Vagina (tissue), 2 donors: ENCODE measurements around the gene ZNF133.

ENCODE experiments used
- CTCF ChIP-seq, 3 experiments: fragments of 450-650 bp in 2 of 3; fragments of 200-600 bp in 1 of 3; sonication (generic) in 1 of 3; IDR thresholded peaks; one replicate each; pipeline ENCODE4 v1.5.1; 2017 to 2019; ENCODE audit warnings: antibody characterized with exemption in 3 of 3, mild to moderate bottlenecking in 2 of 3, moderate library complexity in 2 of 3
- POLR2A ChIP-seq, 2 donors: fragments of 450-650 bp; IDR thresholded peaks; one replicate each; pipeline ENCODE4 v1.6.1; 2017; ENCODE audit warnings: antibody characterized with exemption in 2 of 2, mild to moderate bottlenecking in 2 of 2, moderate library complexity in 2 of 2
- POLR2AphosphoS5 ChIP-seq, 2 donors: sonication (generic); formaldehyde crosslinking; IDR thresholded peaks; one replicate each; pipeline ENCODE4 v1.9.0; 2017; ENCODE audit warnings: antibody characterized with exemption in 2 of 2, mild to moderate bottlenecking in 2 of 2, low read depth in 1 of 2; ENCODE audit not compliant: insufficient read depth in 1 of 2

DNA sequence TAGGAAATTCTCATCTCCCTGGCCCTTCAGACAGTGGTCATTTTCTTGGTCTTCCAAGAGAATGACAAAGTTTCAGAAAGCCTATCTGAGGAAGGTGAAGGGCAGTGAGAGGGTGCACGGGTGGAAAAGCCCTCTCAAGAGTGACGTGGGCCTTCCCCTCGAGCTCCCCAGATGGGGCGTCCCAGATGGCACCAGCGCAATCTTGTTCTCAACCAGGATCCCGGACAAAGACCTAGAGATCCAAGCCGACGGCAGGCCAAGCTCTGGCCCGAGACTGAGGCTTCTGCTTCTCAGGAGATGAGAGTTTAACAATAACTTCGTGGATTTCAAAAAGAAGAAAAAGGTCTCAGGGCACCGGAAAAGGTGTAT is 797 bp upstream of the ZNF133 start:
- TF ChIP-seq CTCF (IDR thresholded peaks at IDR 0.05) (no peak), POLR2A (IDR thresholded peaks at IDR 0.05) (no peak), POLR2AphosphoS5 (IDR thresholded peaks at IDR 0.05; ENCODE audit: insufficient read depth in 1 of 2, low read depth in 1 of 2) (no peak)
